ENCODE results near the gene ARHGEF40.

ARHGEF40 gene

GRCh38 chr14:21136024-21136423 is 65.9 kb downstream of the ARHGEF40 start:
- DNase-seq, result no peak

Measured in NCI-H524 treated with DMSO at 0.1 percent for 48 hours (cell line).